ENCODE results near the gene POFUT2.
A peak's percentile ranks its signal among the peaks of the same experiment; 100 is the strongest.
"Not testable (repeated sequence)": the region's sequence is repeated elsewhere in the genome, so short reads cannot be mapped to it uniquely, and the experiment has no call there.

The POFUT2 gene

DNA sequence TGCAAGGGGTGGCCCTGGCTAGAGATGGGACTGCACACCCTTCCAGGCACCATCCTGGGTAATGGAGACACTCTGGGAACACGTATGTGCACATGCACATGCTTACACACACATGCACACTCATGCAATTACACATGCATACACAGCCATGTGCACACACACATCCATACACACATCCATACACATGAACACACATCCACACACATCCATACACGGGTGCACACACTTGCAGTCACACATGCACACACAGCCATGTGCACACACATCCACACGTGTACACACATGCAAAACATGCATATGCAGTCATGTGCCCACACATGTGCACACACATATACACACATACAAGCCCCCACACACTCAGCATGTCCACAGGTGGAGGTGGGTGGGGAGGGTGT is 22.3 kb upstream of the POFUT2 start:
- no peak for DNase-seq (ENCODE audit: low spot score)

DNA sequence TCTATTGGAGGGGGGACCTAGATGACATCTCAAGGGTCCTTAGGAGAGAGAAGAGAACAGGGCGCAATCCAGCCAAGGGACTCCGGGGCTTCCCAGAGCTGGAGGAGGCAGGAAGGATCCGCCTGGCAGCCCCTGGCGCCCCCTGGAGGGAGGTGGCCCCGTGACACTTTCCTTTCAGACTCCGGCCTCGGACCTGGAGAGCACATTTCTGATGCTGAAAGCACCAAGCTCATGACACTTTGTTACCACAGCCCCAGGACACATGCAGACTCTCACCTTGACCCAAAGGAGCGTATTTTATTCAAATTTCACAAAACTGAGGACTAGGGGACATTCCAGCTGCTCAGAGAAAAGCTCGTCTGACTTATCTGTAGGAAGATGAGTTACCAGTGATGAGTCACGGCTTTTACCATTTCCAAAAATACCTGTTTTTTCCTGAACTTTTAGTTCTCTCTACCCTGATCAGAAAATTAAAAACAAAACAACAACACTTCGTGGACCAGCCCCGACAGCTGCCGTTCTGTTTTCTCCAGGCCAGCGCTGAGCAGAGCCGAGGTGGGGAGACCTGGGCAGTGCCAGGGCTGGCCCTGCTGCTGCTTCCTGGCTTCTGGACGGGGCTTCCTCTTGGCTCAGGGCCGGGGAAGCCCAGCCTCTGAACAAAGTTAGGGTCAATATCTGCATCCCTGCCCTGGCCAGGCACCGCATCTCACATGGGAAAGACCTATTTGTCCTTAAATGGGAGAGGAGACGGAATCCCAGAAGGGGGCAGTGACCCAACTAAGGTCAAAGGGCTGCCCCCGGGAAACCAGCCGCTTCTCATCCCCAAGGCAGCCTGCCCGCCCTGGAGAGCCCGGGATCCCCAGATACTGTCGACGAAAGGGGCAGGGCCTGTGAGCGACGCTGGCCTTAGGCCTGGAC is 21.6 kb upstream of the POFUT2 start:
- no peak for DNase-seq (ENCODE audit: low spot score)

DNA sequence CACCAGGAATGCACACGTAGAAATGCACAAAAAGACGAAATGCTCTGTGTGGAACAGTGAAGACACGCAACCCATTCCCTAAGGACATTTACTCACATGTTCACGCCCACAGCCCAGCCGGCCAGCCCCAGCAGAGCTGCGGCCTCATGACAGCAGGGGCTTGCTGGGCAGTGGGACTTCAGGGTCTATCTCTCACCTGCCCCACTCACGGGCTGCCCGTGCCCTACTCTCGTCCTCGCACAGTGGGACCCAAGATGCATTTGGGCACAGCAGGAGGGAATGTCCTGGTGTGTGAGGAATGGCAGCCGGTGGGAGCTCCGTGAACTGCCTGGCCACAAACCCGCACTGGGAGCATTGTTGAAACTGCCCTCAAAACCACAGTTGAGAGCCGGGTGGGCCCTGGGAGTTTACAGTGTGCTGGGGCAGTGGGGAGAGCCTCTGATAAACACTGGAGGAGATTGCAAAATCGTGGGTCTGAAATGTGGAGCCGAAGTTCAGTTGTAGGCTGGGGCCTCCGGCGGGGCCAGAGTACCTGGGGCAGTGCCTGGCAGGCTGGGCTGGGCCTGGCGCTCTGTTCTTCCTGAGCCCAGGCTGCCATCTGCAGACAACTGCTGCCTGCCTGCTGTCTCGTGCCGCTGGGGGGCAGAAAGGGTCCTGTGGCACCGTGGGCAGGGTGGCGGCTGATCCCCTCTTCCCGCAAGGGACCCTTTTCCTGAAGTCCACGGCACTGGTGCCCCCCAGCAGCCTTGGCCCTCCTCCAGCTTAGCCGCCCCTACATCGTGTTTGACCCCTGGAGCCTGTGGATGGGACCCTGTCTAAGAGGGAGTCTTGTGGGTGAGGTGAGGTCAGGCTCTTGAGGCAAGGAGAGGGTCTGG is 20.7 kb upstream of the POFUT2 start:
- no peak for DNase-seq (ENCODE audit: low spot score)

DNA sequence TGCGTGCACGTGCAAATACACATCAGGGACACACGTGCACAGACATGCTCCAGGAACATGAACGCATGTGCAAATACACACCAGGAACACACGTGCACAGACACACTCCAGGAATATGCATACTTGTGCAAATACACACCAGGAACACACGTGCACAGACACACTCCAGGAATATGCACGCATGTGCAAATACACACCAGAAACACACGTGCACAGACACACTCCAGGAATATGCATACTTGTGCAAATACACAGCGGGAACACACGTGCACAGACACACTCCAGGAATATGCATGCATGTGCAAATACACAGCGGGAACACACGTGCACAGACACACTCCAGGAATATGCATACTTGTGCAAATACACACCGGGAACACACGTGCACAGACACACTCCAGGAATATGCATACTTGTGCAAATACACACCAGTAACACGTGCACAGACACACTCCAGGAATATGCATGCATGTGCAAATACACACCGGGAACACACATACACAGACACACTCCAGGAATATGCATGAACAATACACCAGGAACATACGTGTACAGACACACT is 20.0 kb upstream of the POFUT2 start:
- not testable (repeated sequence) for DNase-seq (ENCODE audit: low spot score)

DNA sequence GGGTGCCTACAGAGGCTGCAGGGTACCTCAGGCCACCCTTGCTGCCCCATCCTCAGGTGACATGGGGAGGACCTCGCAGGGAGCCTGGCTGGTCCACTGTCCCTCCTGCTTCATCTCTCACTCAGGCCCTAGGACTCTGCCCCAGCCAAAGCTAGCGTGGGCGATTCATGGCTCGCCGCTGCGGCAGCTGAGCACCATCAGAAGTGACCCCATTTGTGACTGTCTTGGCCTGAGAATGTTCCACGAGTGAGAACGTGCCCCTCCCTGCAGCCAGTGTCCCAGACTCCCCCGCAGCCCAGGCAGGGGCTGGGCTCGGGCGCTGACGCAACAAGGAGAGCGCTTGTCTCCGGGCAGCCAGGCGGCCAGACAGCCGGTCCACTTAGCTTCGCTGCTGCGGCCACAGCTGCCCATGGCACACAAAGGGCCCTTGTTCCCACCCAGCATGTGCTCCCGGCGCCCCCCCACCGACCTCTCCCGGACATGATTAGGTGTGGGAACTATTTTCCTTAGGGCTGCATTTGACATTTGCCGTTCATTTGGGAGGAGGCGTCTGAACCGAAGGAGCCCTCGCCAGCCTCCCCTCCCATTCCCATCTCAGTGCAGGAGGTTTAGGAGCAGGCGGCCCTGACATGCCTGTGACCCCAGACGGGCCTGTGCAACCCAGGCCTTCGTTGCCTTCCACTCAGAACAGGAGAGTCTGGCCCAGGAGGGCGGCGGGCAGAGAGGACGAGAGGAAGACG is 19.3 kb upstream of the POFUT2 start:
- DNase-seq (ENCODE audit: low spot score) = no peak

DNA sequence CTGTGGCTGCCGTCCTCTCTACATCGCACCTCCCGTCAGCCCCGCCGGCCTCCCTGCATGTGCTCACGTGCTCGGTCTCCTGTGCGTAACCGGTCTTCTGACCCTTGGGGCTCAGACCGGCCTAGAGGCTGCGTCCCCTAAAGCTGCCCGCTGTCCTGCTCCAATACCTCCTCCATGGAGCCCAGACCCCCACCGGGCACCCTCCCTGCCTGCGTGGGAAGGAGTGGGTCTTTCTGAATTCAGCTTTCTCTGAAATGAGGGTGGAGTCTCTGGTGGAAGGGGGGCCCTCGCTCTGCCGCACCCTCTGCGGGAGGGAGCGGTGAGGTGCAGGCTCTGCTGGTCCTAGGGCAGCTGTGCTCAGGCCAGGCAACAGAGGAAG is 18.7 kb upstream of the POFUT2 start:
- no peak for DNase-seq (ENCODE audit: low spot score)

DNA sequence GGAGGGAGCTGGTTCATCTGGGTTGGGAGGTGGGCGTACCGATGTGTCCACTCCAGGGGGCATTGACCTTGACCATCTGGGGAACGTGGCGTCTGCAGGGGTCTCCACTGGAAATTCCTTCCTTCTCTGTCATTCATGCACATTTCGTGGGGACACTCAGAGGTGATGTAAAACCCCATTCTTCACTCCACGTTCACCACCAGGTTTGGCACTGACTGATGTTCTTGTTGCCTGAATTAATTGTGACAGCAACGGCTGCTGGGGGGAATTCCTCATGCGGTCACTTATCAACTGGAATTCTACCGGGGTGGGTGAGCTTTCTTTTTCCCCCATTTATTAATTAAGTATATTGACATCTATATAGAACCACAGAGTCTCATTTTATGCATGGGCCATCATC is 18.1 kb upstream of the POFUT2 start:
- no peak for DNase-seq (ENCODE audit: low spot score)

DNA sequence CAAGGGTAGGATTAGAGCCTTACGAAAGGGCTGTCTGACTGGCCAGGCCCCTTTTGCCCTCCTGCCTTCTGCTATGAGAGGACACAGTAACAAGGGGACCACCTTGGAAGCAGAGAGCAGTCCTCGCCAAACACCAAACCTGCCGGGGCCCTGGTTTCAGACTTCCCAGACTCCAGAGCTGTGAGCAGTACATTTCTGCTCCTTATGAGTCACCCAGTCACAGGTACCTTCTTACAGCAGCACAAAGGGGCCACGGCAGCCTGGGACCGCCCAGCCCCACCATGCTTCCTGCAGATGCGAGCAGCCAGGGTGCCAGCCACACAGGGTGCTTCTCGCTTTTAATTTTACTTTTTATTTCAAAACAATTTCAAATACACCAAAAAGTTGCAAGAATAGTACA is 17.2 kb upstream of the POFUT2 start:
- no peak for DNase-seq (ENCODE audit: low spot score)

DNA sequence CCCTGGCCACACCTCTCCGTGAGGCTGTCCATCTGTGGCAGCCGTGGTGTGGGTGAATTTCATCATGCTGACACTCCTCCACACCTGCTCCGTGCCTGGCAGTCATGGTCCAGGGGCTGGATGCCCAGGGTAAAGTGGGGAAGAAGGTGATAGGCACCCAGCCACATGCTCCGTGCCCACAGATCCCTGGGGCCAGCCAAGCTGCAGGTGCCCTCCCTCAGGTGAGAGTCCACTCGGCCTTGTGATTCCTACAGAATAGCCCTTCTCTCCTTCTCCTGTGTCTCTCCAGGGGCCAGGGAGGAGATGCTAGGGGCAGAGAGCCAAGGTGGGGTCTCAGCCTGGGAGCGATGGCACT is 16.8 kb upstream of the POFUT2 start:
- DNase-seq (ENCODE audit: low spot score) = no peak

DNA sequence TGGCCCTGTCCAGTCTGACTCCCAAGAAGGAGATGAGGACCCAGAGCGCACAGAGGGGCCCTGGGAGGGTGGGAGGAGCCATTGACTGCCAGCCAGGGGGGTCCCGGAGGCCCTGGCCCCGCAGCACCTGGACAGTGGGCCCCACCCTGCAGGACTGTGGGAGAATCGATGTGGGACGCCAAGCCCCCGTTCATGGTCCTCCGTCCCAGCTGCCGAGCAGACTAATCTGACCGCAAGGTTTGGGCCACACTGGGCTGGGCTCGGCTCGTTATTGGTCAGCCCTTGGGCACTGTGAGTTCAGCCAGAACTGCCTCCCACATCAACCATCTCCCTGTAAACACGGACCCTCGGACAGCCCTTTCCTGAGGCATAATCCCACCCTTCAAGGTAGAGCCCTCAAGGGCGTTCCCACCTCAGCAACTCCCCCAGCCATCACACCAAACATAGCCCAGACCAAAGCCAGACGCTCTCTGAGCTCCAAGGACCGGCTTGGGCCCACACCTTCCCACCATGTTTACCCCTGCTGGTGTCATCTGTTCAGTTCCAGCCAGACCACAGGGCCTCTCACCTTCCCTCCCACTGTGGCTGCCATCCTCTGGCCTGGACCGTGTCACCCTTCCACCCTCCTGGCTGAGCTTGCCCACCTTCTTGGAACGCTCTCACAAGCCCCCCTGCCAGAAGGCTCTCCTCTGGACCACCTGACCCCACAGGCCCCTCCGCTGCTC is 16.2 kb upstream of the POFUT2 start:
- DNase-seq (ENCODE audit: low spot score) = no peak

DNA sequence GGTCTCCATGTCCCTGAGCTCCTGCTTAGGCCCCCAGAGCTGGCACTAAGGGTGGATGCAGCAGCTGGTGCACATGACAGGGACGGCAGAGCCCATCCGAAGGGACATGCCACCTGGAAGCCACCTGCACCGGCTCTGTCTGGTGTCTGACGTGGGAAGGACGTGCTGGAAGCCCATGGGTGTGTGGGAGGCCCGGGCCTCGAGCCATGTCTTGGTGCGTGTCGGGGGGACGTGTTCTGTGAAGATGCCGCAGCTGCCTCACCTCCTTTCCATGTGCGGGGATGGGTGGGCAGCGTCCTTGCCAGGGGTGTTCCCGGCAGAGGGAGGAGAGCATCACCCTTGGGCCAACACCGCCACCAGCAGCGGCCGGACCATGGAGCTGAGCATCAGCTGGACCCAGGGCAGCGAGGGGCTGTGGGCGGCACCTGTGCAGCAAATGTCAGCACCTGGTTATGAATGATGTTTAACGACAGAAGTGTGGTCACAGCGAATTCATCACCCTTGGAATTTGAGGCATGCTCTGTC is 15.5 kb upstream of the POFUT2 start:
- no peak for DNase-seq (ENCODE audit: low spot score)

DNA sequence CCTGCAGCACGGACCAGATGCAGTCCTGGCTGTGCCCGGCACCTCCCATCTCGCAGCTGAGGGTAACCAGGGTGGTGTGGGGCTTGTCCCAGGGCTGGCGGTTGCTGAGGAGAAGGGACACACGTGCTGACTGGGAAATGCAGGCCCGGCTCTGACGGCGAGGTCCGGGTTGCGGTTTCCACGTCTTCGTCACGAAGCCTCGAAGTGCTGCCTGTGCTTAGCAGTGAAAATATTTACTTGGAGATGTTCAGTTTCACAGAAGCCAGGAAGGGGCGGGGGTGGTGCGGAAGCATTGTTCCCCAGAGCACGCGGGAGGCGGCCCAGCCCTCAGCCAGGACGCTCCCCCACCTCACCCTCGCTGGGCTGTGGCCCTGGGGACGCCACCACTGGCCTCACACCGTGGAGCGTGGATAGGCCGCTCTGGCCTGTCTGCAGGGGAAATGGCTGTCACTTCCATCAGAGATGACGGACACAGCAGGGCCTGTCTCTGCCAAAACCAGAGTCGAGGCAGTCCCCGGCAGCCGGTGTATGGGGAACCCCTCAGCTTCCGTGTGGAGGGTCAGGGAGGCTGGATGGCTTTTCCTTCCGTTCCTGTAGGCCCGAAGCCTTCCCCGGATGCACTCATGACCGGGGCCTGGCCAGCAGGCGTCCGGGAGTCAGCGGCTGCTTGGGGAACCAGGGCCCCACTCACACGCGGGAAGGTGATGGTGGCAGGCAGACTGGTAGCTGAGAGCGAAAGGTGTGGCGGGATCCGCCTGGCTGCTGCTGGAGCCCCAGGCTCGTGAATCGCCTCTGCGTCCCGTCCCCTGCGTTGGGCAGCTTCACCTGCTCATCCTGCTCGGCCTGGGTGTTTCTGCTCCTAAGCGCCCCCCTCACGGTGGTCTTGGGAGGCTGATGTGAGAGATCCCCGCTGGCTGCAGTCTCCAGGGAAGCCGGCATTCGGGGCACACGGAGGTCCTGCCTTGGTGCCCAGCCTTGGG is 14.7 kb upstream of the POFUT2 start:
- DNase-seq (ENCODE audit: low spot score) = peak; percentile 61

DNA sequence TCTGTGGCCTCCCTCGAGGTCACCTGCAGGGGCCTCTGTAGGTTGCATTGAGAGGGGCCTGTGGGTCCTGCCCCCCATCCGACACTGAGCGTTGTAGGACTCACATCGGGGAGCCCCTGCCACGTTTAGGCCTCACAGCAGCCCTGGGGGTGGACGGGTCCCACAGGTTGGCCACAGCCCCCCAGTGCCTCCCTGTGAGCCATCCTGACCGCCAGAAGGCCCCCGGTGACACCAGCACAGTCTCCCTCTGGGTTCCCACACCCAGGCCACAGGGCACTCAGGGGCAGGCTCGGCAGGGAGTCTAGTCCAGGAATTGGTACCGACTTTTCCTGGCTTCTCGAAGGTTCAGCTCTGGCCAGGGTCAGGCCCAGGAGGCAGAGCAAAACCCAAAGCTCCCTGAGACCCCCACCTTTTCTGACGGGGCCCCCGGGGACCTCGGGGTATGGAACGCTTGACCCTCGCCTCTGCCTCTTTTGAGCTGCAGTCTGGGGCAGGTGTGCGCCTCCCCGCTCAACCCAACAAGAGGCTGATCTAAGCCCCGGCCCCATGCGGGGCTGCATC is 13.9 kb upstream of the POFUT2 start:
- no peak for DNase-seq (ENCODE audit: low spot score)

DNA sequence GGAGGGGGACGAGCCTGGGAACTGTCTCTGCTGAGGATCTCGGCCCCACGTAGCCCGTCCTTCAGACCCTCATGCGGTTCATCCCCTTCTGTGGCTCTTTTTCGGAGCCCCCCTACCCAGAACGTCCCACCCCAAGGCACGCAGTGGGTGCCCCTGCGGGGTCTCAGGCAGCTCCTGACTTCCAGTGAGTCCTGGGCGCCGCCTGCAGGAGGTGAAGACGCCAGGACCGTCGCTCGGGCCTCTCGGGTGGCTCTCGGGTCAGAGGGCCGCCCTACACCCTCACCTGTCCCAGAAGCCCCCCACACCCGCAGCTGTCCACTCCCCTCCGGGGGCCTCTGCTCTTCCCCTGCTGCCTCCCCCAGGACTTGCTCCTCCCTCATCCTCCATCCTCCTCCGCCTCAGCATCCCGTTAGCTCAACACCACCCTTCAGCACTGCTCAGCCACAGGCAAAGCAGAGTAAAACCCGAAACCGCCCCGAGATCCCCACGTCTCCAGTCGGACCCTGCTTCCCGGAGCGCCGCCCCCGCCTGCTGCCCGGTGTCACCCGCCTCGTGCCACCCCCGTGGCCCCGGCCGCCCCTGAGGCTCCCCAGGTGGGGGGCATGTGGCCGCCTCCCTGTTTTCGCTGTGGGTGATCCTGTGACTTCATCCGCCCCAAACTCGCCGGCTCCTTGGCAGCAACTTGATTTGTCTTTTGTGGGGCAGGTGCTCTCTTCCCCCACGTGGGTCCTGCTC is 13.3 kb upstream of the POFUT2 start:
- no peak for DNase-seq (ENCODE audit: low spot score)

DNA sequence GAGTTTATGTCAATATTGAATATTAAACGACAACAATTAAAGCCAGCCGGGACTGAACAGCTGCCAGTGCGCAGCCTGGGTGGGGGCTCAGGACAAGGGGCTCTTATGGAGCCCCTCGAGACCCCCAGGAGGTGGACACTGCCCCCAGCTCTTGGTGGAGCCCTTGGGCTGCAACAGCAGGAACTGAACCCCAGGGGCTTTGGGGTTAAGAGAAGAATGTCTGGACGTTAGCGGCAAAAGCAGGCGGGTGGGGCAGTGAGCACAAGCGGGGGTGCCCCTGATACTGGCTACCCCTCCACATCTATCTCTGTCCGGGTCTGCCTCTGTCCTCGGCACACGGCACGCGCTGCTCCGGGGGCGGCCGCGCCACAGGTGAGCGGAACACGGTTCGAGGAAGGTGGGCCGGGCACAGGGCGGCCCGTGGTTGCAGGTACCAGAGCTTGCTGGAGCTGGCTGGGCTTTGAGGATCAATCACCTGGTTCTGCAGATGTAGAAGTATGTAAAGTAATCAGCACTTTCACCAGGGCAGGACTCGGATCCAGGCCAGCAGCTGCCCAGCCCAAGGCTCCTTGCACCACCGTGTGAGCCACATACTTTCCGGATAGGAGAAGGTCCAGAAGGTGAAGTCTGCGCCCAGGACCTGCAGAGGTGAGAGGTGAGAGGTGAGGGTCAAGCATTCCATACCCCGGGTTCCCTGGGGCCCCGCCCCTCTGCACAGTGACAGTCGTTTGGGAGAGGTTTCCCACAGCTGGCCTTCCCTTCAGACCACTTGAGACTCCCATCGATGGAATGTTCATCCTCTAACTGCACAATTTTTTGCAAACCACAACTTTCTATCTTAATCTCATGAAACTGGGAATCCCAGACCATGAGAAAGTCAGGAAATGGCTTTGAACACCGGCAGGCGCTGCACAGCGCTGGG is 12.4 kb upstream of the POFUT2 start:
- DNase-seq (ENCODE audit: low spot score) = no peak

DNA sequence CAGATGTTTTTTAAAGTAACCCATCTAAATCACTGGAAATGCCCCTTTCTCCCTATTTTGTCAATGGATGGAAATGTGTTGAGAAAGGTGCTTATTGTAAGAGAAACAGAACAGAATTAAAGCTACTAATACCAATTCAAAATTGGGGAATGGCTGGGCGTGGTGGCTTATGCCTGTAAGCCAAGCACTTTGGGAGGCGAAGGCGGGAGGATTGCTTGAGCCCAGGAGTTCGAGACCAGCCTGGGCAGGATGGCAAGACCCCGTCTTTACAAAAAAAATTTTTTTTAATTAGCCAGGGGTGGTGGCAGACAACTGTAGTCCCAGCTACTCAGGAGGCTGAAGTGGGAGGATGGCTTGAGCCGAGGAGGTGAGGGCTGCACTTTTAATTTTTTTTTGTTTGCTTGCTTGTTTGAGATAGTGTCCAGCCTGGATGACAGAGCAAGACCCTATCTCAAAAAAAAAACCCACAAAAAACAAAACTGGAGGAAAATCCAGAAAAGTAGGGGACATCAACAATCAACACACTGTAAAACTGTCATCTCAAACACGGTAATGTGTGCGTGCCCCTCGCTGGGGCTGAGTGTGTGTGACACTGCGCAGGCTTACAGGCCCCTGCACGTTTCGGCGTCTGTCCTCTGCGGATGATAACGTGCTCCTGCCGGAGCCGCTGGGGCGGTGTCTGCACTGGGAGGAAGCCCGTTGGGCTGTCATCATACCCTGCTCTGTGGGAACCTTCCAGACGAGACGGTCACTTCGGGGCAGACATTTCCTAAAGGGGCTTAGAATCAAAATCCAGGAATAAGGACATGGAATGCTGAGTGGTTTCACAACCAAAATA is 11.6 kb upstream of the POFUT2 start:
- DNase-seq (ENCODE audit: low spot score) = no peak

DNA sequence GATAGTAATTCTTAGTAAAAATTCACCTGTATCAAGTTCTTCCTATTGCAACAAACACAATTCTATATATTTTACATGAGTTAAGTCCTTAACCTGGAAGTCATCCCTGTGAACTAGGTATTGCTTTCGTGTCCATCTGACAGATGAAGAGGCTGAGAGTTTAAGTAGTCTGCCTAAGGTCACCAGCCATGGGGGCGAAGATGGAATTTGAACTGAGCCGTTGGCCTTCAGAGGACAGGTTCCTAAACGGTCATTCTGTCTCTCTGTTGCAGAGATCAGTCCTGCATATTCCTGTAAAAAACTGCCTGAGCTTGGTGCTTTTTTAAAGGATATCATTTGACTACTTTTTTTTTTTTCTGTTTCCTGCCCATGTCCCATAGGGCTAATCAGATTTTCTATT is 10.2 kb upstream of the POFUT2 start:
- no peak for DNase-seq (ENCODE audit: low spot score)

Measured in CD4-positive, alpha-beta T cell treated with Interleukin-6 at 100 ng/mL for 8 hours (primary cell).